ENCODE data around the gene LYRM9. TPM values are rescaled to one million over a fixed set of nuclear protein-coding genes. Genes with fewer than 3 reads are reported as not detected.

LYRM9 gene
- polyA plus RNA-seq, 1 of the 3 experiments (the other 2 are of a cell fraction) = 4.6 TPM

DNA sequence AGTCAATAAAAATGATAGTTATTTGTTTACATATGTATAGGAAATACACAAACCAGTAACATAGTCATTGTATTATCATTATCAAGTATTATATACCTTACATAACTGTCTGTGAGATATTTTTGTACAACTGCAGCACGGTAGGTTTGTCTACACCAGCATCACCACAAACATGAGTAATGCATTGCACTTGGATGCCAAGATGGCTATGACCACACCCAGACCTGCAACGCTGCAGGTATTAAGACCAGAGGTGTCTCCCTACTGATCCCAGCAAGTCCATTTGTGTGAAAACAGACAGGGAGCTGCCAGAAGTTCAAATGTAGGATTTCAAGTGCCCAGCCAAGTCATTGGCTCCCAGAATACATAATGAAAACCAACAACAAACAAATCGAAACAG lies 58.6 kb downstream of the LYRM9 start:
- no peak overlapping the region for H3K4me3 ChIP-seq (ENCODE audit: low read depth in 2 of 2, low read length in 1 of 2)
- no peak overlapping the region for H2AFZ ChIP-seq (ENCODE audit: low read depth)
- no peak overlapping the region for H3K4me2 ChIP-seq
- H4K20me1 ChIP-seq (ENCODE audit: insufficient read depth) = no peaks in the 10 kb centered on the region
- TF ChIP-seq, protein P1, sequence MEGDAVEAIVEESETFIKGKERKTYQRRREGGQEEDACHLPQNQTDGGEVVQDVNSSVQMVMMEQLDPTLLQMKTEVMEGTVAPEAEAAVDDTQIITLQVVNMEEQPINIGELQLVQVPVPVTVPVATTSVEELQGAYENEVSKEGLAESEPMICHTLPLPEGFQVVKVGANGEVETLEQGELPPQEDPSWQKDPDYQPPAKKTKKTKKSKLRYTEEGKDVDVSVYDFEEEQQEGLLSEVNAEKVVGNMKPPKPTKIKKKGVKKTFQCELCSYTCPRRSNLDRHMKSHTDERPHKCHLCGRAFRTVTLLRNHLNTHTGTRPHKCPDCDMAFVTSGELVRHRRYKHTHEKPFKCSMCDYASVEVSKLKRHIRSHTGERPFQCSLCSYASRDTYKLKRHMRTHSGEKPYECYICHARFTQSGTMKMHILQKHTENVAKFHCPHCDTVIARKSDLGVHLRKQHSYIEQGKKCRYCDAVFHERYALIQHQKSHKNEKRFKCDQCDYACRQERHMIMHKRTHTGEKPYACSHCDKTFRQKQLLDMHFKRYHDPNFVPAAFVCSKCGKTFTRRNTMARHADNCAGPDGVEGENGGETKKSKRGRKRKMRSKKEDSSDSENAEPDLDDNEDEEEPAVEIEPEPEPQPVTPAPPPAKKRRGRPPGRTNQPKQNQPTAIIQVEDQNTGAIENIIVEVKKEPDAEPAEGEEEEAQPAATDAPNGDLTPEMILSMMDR (IDR thresholded peaks at IDR 0.05) = no peak
- TF ChIP-seq RAD21 (IDR thresholded peaks at IDR 0.05; ENCODE audit: low read length) (no peak), FOSL2 (IDR thresholded peaks at IDR 0.05; ENCODE audit: borderline replicate concordance, low read depth) (no peak), NRF1 (IDR thresholded peaks at IDR 0.05; ENCODE audit: low read depth, low read length) (no peak), YY1 (IDR thresholded peaks at IDR 0.05; ENCODE audit: low read depth) (no peak), CHD2 (IDR thresholded peaks at IDR 0.05; ENCODE audit: low read length, partially characterized antibody) (no peak), RCOR1 (IDR thresholded peaks at IDR 0.05; ENCODE audit: low read length) (no peak), RXRA (IDR thresholded peaks at IDR 0.05; ENCODE audit: borderline replicate concordance, low read depth) (no peak), SIN3A (IDR thresholded peaks at IDR 0.05; ENCODE audit: borderline replicate concordance, low read depth, low read length) (no peak), EZH2phosphoT487 (IDR thresholded peaks at IDR 0.05; ENCODE audit: borderline replicate concordance, low read depth) (no peak), GATA2 (CRISPR knock-in tag; IDR thresholded peaks at IDR 0.05) (no peak)
- TF ChIP-seq, protein P2, sequence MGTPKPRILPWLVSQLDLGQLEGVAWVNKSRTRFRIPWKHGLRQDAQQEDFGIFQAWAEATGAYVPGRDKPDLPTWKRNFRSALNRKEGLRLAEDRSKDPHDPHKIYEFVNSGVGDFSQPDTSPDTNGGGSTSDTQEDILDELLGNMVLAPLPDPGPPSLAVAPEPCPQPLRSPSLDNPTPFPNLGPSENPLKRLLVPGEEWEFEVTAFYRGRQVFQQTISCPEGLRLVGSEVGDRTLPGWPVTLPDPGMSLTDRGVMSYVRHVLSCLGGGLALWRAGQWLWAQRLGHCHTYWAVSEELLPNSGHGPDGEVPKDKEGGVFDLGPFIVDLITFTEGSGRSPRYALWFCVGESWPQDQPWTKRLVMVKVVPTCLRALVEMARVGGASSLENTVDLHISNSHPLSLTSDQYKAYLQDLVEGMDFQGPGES (IDR thresholded peaks at IDR 0.05; ENCODE audit: low read depth, low read length) = no peak
- TF ChIP-seq, protein P3, sequence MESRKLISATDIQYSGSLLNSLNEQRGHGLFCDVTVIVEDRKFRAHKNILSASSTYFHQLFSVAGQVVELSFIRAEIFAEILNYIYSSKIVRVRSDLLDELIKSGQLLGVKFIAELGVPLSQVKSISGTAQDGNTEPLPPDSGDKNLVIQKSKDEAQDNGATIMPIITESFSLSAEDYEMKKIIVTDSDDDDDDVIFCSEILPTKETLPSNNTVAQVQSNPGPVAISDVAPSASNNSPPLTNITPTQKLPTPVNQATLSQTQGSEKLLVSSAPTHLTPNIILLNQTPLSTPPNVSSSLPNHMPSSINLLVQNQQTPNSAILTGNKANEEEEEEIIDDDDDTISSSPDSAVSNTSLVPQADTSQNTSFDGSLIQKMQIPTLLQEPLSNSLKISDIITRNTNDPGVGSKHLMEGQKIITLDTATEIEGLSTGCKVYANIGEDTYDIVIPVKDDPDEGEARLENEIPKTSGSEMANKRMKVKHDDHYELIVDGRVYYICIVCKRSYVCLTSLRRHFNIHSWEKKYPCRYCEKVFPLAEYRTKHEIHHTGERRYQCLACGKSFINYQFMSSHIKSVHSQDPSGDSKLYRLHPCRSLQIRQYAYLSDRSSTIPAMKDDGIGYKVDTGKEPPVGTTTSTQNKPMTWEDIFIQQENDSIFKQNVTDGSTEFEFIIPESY (IDR thresholded peaks at IDR 0.05; ENCODE audit: borderline replicate concordance, low read depth) = no peak
- TF ChIP-seq, protein P4, sequence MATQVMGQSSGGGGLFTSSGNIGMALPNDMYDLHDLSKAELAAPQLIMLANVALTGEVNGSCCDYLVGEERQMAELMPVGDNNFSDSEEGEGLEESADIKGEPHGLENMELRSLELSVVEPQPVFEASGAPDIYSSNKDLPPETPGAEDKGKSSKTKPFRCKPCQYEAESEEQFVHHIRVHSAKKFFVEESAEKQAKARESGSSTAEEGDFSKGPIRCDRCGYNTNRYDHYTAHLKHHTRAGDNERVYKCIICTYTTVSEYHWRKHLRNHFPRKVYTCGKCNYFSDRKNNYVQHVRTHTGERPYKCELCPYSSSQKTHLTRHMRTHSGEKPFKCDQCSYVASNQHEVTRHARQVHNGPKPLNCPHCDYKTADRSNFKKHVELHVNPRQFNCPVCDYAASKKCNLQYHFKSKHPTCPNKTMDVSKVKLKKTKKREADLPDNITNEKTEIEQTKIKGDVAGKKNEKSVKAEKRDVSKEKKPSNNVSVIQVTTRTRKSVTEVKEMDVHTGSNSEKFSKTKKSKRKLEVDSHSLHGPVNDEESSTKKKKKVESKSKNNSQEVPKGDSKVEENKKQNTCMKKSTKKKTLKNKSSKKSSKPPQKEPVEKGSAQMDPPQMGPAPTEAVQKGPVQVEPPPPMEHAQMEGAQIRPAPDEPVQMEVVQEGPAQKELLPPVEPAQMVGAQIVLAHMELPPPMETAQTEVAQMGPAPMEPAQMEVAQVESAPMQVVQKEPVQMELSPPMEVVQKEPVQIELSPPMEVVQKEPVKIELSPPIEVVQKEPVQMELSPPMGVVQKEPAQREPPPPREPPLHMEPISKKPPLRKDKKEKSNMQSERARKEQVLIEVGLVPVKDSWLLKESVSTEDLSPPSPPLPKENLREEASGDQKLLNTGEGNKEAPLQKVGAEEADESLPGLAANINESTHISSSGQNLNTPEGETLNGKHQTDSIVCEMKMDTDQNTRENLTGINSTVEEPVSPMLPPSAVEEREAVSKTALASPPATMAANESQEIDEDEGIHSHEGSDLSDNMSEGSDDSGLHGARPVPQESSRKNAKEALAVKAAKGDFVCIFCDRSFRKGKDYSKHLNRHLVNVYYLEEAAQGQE (IDR thresholded peaks at IDR 0.05; ENCODE audit: low read depth, low read length) = no peak
- TF ChIP-seq, protein P5, sequence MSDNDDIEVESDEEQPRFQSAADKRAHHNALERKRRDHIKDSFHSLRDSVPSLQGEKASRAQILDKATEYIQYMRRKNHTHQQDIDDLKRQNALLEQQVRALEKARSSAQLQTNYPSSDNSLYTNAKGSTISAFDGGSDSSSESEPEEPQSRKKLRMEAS (IDR thresholded peaks at IDR 0.05; ENCODE audit: low read depth) = no peak
- no peak overlapping the region for H3K9ac ChIP-seq
- H3K4me1 ChIP-seq (ENCODE audit: control insufficient read depth in 1 of 2, insufficient read depth in 2 of 2, low read depth in 1 of 2, low read length in 1 of 2) = no peaks in the 10 kb centered on the region
- ChIA-PET POLR2A (no interaction called here), CTCF (interaction anchor here (1.0 to 4.5 kb wide), 3 partner anchors 28 to 59 kb away, joined by 3 to 23 read pairs (median 15); partner anchors contain the start of gene LYRM9)
- no peaks in the 10 kb centered on the region for H3K79me2 ChIP-seq (ENCODE audit: insufficient read depth)
- H3K36me3 ChIP-seq (replicated peaks in 1 of 2; ENCODE audit: control insufficient read depth in 1 of 2, insufficient read depth in 2 of 2, low read length in 1 of 2) = no peaks in the 10 kb centered on the region
- WGBS (ENCODE audit: low lambda C conversion rate) = 25% methylated on average over 2 of the region's 3 CpGs
- H3K27ac ChIP-seq (ENCODE audit: low read depth in 2 of 2, low read length in 1 of 2) = no peak overlapping the region
- no peaks in the 10 kb centered on the region for H3K9me3 ChIP-seq
- DNase-seq = no peak
- H3F3A ChIP-seq (replicated peaks; ENCODE audit: insufficient read depth) = no peaks in the 10 kb centered on the region
- no peaks in the 10 kb centered on the region for H3K9me2 ChIP-seq
- no peaks in the 10 kb centered on the region for H3K27me3 ChIP-seq (ENCODE audit: insufficient read depth)

Data from SK-N-SH (cell line).